NCI-H1694 (cell line): ENCODE data around the gene NOP53.
A peak's percentile ranks its signal among the peaks of the same experiment; 100 is the strongest.
"Not testable (repeated sequence)": the region's sequence is repeated elsewhere in the genome, so short reads cannot be mapped to it uniquely, and the experiment has no call there.

ENCODE experiments used
- DNase-seq: peaks from one replicate; lab custom pipeline; 2025; lab: John Stamatoyannopoulos, UW

The NOP53 gene

DNA sequence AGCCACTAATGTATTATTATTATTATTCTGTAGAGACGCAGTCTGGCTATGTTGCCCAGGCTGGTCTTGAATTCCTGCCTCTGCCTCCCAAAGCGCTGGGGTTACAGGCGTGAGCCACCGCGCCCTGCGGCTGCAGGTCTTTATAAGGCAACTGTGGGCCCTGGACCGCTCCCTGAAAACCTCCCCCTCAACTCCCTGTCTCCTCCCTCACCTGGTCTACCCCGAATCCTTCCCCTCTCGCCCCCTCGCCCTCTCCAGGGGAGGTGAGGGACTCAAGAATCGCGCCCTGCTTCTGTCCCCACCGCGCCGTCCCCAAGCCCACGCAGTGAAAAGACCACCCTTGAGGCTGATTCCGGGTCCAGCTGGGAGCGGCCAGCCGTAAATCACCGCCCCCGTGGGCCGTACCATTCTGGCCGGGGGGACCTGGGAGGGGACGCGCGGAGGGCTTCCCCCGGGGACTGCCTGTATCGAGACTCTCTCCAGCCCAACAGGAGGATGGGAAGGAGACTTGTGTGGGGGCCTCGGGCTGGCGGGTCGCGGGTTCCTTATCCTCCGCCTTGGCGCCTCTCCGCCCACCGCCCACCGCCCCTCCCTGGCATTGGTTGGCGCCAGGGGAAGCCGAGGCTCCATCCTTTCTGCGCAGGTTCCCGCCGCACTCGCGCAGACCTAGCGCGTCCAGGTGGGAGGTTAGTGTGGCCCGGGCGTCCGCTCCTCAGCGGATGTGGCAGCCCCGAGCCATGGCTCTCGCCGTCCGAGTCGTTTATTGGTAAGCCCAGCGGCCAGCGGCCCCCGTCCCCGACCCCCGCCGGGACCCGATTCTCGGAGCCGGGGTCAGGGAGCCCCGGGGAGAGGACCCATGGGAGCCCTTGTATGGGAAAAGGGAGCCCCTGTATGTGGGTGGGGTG is 33.0 kb downstream of the NOP53 start, which contains the start of gene SELENOW:
SELENOW (plus strand) TSS at position 655 of the 905 bp plus-strand sequence; CDS start at position 738, 83 bp downstream.
- peak; percentile 21 for DNase-seq

DNA sequence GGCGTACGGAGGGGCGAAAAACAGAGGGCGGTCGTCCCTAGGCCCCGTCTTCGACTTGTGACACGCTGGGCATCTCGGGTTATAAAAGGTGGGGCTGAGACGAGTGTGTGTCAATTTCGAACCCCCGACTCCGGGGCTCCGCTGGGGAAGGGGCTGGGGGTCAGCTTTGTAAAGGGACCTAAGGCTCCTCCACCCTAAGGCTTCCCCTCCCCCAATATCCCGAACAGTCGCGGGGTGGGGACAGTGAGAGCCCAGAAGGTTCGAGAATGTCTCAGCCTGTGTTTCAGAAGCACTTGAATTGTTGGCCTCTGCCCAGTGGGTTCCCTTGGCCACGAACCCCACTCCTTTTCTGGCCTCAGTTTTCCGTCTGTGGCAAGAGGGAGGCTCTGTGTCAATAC is 33.6 kb downstream of the NOP53 start:
- no peak for DNase-seq

DNA sequence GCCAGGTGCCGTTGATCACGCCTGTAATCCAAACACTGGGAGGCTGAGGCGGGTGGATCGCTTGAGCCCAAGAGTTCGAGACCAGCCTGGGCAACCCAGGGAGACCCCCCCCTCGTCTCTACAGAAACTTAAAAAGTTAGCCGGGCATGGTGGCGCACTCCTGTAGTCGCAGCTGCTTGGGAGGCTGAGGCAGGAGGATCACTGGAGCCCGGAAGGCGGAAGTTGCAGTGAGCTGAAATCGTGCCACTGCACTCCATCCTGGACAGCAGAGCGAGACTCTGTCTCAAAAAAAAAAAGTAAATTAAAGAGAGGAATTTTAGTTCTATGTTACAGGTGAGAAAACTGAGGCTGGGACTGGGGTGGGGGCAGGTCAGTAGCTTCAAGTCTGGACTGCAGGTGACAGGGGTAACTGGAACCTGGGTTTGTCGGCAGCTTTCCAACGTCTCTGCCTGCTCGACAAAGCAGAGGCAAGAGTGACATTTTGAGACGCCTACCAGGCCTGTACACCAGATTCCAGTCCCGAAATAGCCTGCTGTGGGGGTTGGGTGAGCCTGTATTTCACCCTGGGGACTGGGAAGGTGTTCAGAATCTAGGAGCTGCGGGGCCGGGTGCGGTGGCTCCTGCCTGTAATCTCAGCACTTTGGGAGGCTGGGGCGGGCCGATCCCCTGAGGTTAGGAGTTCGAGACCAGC is 34.3 kb downstream of the NOP53 start:
- no peak for DNase-seq

DNA sequence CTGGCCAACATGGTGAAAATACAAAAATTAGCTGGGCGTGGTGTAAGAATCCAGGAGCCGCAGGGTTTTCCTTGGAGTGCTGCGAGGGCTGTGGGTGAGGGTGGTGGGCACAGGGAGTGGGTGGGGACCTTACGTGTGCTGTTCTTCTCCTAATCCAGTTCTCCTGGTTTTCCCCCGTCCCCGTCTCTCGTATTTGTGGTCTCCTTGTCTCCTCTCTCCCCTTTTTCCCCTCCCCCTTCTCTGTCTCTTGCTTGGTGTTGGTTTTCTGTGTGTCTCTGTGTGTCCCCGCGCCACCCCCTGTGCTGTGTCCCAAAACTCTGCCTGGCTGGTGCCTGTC is 34.8 kb downstream of the NOP53 start:
- DNase-seq, result no peak

DNA sequence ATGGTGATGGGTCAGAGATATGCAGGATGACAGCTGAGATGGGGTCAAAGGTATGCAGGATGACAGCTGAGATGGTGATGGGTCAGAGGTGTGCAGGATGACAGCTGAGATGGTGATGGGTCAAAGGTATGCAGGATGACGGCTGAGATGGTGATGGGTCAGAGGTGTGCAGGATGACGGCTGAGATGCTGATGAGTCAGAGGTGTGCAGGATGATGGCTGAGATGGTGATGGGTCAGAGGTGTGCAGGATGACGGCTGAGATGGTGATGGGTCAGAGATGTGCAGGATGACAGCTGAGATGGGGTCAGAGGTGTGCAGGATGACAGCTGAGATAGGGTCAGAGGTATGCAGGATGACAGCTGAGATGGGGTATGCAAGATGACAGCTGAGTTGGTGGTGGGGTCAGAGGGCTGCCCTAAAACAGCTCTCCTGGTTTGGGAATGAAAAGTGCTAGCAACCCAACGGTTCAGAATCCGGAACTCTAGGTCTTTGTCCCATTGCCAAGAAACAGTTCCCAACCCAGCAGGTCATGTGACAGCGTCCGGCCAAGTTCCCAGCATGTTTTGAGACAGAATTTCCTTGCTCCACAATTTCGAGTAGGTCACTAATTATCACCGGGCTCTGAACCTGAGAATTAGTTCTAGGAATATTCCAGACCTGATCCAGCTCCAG is 36.4 kb downstream of the NOP53 start:
- DNase-seq, result no peak

DNA sequence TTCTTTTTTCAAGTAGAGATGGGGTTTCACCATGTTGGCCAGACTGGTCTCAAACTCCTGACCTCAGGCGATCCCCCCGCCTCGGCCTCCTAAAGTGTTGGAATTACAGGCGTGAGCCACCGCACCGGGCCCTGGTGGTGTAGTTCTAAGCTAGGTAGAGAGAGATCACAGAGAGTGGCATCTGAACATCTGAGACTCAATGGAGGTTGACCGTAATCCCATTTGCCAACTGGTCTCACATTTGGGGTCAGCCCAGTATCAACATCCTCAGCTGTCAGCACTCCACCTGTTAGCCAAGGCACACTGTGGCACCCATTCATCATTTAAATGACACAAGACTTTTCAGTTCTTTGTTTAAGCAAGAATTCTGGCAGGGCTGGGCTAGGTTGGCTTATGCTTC is 41.2 kb downstream of the NOP53 start:
- no peak for DNase-seq

DNA sequence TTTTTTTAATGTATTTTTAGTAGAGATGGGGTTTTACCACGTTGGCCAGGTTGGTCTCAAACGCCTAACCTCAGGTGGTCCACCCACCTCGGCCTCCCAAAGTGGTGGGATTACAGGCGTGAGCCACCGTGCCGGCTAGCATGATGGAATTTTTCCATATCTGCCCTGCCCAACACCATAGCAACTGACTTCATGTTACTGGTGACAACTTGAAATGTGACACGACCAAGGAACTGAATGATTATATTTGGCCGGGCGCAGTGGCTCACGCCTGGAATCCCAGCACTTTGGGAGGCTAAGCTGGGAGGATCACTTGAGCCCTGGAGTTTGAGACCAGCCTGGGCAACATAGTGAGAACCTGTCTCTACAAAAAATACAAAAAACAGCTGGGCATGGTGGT is 42.0 kb downstream of the NOP53 start:
- not testable (repeated sequence) for DNase-seq

DNA sequence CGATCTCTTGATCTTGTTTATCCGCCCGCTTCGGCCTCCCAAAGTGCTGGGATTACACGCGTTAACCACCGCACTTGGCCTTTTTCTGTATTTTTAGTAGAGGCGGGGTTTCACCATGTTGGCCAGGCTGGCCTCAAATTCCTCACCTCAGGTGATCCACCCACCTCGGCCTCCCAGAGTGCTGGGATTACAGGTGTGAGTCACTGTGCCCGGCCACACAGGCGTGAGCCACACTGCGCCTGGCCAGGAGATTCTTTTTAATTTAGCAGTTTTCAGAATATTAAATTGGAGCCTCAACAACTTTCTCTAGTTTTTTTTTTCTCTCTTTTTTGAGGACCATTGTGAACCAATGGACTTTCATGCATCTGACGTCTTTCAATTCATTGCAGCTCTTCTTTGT is 44.5 kb downstream of the NOP53 start:
- not testable (repeated sequence) for DNase-seq

DNA sequence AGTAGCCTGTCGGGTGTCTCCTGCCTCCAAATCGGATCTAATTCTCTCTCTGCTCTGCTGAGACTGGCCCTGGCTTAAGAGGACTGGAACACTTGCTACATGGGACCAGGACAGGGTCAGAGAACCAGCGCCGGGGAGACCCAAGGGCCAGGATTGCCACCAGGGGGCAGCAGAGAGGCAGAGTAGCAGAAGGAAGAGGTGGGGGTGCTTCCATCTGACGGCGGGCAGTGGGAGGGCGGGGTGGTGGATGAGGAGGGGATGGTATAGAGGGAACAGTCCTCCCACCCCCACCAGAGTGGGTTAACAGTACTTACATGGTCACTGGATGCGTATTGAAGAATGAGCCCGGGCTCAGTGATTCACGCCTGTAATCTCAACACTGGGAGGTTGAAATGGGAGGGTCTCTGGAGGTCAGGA is 45.1 kb downstream of the NOP53 start:
- DNase-seq, result peak; percentile 75

DNA sequence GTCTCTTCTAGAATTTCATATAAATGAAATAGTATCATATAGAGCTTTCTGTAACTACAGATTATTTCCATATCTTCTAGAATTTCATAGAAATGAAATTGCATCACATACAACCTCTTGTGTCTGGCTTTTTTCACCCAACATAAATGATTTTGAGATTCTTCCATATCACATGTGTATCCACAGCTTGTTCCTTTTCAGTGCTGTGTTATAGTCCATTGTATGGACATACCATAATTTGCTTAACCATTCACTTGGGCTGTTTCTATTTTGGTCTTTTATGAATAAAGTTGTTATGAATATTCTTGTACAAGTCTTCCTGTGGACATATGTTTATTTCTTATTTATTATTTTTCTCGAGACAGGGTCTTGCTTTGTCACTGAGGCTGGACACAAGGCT is 47.3 kb downstream of the NOP53 start:
- DNase-seq, result no peak

DNA sequence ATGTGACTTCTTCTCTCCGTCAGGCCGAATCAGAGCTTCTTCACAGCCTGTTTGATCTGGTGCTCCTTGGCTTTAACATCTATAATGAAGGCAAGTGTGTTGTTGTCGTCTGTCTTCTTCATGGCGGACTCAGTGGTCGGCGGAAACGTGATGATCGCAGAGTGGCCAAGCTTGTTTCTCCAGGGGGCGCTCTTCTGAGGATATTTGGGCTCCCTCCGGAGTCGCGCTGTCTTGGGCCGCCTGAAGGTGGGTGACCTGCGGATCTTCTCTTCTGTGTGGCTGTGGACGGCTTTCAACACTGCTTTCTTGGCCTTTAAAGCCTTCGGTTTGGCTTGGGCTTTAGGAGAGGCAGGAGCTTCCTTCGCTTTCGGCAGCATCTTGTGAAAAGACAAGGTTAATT is 49.2 kb downstream of the NOP53 start:
- DNase-seq, result no peak

DNA sequence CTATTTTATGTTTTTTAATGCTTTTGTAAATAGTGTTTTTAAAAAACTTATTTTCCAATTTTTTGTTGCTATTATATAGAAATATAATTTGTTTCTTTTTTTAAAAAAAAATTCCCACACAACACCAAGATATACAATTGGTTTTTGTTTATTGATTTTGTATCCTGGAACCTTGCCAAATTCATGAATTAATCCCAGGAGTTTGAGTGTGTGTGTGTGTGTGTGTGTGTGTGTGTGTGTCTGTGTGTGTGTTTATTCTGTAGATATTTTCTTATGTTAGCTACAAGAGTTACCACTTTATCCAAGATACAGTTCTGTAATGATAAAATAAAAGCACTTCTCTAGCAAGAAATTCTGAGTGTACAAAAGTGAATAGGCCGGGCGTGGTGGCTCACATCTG is 51.4 kb downstream of the NOP53 start:
- DNase-seq, result no peak

DNA sequence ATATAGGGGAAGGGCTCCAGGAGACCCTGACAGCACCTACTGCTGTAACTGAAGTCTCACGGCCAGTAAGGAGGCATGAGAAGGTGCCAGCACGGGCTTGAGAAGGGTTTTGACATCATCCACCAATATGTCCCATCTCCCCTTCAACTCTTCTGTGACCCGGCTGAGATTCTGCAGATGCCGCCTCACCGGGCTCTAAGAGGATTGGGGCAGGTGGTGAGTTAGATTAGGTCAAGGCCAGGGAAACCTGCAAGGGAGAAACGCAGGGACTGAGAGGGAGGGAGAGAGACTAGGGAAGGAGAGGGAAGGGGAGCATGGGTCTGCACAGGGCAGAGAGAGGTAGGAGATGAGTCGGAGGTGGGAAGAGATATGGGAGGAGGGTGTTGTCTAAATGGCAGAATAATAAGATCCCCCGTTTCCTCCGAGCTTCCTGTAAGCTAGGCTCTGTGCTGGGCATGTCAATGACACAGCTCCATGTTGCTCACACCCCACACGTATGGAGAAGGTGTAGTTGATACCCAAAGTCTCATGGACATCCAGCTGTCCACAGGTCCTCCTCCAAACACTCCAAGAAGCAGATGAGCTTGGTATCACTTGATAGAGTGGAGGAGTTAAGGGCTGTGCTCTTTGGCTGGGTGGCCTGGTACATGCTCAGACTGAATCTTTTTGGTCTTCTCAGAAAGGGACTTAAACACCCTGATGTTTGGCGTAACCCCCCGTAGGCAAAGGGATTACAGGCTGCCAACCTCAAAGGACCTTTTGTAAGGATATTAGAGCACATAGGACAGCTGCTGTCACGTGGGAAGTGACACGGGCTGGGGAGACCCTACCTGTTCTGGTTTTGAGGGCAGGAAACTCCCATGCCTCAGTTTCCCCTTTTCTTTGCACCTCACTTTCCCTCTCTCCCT is 52.9 kb downstream of the NOP53 start:
- DNase-seq, result no peak

DNA sequence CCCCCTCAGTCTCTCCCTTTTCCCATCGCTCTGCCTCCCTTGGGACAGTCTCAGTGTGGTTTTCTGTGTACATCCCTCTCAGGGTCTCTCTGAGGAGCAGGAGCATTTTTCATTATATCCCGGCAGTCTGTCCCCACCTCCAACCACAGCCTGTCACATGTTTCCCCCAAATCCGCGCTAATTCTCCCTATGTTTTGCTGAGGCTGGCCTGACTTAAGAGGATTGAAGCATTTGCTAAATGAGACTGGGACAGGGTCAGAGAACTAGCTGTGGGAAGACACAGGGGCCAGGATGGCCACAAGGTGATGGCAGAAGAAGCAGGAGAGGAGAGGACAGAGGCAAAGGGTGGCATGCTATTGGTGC is 53.5 kb downstream of the NOP53 start:
- DNase-seq, result no peak

DNA sequence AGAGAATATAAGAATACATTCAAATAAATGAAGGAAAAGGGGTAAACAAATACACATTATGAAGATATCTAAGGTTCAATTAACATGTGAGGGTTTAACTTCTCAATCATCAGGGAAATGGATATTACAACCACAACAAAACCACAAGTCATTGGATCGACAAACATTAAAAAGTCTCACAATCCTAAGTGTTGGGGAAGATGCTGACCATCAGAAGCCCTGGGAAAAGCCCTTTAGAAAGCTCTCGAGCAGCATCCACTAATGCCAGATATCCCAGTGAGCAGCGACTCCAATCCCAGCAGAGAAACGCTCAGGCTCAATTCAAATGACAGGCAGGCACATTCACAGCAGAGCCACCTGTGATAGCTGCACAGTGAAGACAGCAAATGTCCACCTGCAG is 55.9 kb downstream of the NOP53 start:
- DNase-seq, result no peak

DNA sequence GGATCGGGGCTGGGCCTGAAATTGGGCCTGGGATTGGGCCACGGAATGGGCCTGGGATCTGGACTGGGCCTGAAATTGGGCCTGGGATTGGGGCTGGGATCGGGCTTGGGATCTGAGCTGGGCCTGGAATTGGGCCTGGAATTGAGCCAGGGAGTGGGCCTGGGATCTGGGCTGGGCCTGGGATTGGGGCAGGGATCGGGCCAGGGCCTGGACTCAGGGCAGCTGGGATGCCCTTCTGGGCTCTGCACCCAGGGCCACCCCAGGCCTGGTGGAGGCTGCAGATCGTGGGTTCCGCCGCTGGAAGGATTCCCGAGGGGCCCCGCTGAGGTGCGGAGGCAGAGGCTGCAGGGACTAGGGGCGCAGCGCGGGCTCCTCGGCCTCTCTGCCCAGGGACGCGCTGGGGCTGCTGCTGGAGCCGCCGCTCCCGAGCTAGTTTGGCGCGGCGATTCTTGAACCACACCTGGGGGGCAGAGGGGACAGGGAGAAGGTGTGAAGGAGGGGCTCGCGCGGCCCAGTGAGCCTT is 57.2 kb downstream of the NOP53 start:
- no peak for DNase-seq

DNA sequence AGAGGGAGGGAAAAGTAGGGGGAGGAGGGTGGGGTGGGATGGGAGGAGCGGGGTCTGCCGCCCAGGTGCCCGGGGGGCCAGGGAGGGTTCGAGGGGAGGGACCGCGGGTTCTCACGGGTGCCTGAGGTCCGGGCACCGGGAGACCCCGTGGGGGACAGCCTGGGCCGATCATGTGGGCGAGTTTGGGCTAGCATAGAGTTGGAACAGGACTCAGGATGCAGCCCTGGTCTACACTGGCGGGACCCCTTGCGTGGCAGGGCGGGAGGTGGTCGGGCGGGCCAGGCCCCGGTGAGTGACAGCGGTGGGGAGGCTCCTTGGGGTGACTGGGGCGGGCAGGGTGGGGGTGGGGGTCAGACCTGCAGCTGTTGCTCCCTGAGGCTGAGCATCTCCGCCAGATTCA is 57.8 kb downstream of the NOP53 start:
- DNase-seq, result not testable (repeated sequence)

DNA sequence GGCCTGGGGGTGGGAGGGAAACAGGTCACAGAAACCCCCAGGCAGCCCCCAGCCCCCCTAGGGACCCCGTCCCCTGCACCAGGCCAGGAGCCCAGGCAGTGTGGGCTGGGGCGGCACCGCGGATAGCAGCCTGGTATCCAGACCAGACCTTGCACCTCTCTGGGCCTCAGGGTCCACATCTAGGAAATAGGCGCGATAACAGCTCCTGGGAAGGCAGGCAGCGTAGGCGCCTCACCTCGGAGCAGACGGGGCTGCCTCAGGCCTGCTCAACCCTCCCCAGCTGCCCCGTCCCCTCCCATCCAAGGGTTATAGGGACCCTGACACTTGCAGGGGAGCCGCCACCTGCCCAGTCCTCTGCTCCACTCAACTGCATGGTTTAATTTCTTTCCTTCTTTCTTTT is 58.3 kb downstream of the NOP53 start:
- not testable (repeated sequence) for DNase-seq

DNA sequence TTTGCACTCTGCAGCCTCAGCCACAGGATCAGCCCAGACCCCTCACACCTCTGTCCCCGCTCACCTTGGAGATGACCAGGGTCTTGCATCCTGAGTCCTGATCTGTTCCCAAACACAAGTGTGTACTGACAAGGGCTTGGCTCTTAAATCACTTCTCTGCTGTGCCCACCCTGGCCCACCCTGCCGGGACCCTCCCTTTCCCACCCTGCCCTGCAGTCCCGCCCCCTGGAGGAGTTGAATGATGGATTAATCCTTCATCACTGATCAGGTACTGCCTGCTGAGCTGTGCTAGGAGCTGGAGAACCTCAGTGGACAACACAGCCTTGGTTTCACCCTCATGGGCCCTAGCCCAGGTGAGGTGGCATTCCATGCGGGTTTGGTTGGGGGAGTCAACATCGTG is 59.1 kb downstream of the NOP53 start, which contains the start of gene TPRX1:
TPRX1 (minus strand) TSS at position 101 of the 400 bp plus-strand sequence; CDS start at position 89, 12 bp downstream.
- DNase-seq, result not testable (repeated sequence)

DNA sequence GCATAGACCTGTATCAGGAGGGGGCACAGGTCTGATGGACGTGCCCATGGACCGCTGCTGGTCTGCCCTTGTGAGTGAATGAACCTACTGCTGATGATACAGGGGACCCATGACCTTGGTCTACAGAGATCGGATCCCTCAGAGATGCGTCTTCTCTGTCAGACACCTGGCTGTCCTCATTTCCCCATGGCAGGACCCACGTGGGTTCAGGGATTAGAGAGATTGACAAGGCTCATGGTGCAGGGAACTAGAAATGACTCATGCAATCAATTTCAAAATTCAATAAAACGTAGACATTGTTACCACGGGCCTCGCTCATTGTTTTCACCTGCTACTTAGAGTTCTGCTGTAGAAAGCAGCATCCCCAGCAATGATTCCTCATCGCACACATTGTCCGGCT is 60.0 kb downstream of the NOP53 start:
- DNase-seq, result no peak

DNA sequence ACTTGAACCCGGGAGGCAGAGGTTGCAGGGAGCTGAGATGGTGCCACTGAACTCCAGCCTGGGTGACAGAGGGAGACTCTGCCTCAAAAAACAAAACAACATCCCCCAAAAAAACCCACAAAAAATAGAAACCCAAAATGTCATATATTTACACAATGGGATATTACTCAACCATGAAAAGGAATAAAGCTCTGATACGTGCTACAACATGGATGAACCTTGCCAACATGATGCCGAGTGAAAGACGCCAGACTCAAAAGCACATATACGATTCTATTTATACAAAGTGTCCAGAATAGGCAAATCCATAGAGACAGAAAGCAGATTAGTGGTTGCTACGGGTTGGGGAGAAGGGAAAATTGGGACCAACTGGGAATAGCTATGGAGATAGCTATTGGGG is 61.1 kb downstream of the NOP53 start:
- DNase-seq, result no peak
